Kidney capillary endothelial cell (primary cell): ENCODE results near the gene DMWD.
"Not testable (repeated sequence)": the region's sequence is repeated elsewhere in the genome, so short reads cannot be mapped to it uniquely, and the experiment has no call there.

Experiments used
- DNase-seq: peaks from one replicate; pipeline ENCODE4 v3.0.0-alpha.2; 2018; ENCODE audit warnings: low spot score

The DMWD gene

DNA sequence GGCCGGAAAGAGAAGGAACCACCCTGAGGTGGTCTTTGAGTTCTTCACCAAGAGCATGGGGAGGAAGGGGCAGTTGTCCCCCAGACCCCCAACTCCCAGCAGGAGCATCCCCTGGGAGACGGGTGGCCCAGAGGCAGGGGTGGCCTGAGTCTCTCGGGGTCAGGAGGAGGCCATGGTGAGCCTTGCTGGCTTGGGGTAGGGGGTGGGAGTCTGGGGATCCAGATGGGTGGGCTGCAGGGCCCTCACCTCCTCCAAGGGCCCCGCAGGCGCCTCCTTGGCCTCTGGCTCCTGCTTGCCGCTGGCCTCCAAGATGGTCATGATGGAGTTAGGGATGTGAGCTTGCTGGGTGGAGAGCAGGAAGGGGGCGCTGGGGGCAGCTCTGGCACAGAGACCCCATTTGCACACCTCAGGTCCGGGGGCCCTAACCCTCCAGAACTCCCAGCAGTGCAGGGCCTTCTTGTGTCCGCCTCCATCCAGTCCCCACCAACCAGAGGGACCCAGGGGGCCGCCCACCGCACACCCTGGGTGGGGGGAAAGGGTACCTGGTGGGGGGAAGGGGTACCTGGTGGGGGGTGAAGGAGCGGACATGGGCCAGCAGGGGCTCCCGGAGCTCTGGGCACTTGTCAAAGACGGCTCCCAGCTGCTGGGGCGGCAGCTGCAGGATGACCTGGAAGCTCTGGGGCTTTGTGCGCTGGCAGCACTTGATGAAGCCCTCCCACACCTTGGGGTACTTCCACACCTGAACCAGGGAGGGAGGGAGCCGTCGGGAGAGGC, 23.8 kb upstream of the DMWD start:
- DNase-seq: no peak

DNA sequence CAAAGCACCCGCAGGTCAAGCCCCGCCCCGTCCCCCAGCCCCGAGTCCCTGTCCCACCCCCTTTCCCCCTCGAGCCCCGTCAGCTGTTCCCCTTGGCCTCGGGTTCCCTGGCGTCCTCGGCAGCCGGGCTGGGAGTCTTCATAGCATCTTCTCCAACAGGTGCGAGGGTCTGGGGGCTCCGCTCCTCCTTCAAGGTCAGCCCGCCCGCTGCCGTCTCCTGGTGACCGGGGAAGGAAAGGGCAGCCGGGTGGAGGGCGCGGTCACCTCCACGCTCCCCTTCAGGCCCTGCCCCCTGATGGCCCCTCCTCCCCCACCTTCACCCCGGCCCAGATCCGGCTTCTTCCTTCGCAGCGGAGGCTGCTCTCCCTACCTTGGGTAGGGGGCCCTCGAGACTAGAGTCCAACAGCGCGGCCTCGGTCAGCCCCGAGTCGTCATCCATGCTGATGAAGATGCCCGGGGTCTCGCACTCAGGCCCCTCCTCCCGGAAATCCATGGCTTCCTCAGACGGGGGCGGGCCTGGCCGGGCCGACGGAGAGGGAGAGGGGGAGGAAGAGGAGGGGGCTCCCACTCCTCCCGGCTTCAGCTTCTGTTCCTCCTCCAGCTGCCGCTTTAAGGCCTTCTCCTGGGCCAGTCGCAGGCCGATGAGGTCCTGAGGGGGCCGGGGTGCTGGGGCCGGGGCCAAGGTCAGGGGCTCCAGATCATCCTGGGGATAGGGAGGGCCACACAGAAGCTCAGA, 23.0 kb upstream of the DMWD start:
- no peak for DNase-seq

DNA sequence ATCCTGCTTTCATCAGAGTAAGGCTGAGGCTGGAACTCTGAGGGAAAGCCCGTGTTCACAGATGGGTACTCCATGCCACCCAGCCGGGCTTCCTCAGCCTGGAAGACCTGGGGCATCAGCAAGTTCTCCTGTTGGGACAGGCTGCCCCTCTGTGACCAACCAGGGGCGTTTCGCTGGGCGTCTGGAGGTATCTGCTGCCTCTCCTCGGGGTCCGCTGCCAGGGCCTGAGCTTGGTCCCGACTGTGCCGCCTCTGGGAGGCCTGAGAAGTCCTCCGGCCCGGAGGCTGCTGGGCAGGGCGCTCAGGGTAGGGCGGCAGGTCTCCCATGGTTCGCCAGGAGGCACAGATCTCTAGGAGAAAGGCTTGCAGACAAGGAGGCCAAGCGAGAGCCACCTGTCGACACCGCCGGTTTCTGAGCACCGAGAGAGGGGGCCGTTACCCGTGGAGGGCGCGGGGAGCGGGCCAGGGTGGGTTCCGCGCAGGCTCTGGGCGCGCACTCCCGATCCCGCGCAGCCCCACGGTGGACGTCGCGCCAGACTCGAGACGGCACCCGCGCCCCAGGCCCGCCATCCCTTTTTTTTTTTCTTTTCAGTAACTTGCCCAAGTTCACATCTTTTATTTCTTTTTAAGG, 22.3 kb upstream of the DMWD start, which contains the start of gene RSPH6A:
Gene RSPH6A (minus strand): TSS at position 458 of the 630 bp plus-strand sequence. CDS start 132 bp downstream, at position 326.
- DNase-seq: no peak

DNA sequence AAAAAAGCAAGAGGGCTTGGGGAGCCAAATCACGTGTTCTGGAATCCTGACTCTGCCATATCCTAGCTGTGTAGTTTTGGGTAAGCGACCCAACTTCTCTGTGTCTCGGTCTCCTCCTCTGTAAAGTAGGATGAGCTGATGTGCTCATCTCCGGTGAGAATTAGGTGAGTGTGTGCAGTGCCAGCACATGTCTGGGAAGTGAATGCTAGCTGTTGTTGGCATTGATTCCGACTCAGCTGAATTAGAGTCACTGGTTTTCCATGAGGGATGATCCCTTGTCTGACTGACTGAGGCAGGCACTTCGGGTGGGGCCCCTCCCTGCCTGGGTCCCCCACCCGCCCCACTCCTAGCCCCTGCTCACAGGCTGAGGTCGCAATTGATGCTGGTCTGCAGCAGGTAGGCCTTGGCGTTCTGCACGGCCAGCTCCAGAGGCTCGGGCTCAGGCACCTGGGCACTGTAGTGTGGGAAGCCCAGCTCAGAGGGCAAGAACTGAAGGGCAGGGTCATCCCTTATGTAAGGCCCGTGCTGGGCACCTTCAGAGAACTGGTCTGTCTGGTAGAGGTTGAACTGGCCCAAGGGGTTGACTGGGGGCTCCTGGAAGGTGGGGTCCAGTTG, 21.6 kb upstream of the DMWD start:
- DNase-seq: no peak

DNA sequence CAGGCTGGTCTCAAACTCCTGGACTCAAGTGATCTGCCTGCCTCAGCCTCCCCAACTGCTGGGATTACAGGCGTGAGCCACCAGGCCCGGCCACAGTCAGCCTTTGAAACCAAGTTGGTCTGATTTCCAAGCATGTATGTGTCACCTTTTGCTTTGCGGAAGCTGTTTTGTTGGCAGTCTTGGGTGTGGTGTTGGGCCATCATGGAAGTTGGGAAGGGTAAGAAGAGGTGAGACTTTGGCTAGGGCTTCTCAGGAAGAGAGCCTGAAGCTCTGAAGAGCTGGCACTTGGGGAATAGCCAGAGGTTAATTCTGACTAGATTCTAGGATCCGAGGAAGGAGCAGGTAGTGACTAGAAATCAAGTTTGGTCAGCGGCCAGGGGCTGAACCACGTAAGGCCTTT, 19.7 kb upstream of the DMWD start:
- DNase-seq: no peak

DNA sequence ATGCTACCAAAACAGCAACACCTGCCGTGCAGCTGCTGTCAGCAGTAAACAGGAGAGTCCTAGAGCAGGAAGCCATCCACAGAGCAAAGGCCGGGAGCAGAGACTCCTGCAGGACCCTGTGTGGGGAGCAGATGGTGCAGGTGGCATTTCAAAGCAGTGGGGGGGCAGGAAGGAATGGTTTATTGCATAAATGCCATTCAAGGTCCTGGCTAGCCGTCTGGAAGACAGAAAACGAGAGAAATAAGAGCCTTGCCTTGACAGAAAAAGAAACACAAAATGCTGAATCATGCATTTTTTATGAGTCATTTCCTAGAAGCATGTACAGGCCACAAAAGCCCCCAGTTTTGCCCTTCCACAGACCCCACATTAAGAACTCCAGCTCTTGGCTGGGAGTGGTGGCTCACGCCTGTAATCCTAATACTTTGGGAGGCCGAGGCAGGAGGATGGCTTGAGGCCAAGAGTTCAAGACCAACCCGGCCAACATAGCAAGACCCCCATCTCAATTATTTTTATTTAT, 17.1 kb upstream of the DMWD start:
- peak; percentile 73 for DNase-seq

DNA sequence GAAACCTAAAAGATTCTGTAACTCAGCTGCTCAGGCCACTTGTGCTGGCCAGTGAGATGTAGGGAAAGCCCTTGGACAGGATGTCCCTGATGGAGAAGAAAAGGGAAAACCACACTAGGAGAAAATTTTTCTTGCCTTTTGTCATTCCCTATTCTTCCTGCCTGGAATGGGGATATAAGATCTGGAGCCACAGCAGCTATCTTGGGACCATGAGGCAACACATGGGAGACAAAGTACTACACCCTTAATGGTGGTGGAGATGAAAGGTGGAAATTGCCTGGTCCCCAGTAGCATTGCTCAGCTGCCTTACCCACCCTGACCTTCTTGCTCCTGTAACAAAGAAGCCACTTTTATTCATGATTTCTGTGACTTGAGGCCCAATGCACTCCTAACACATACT, 13.1 kb upstream of the DMWD start:
- DNase-seq: no peak

DNA sequence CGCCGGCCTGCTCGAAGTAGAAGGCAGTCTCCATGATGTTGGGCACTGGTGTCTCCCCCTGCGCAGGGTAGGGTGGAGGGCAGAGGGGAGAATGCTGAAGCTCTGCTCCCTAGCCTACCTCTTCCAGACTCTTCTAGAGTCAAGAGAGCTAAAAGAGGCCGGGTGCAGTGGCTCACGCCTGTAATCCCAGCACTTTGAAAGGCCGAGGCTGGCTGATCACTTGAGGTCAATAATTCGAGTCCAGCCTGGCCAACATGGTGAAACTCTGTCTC, 12.2 kb upstream of the DMWD start:
- no peak for DNase-seq

DNA sequence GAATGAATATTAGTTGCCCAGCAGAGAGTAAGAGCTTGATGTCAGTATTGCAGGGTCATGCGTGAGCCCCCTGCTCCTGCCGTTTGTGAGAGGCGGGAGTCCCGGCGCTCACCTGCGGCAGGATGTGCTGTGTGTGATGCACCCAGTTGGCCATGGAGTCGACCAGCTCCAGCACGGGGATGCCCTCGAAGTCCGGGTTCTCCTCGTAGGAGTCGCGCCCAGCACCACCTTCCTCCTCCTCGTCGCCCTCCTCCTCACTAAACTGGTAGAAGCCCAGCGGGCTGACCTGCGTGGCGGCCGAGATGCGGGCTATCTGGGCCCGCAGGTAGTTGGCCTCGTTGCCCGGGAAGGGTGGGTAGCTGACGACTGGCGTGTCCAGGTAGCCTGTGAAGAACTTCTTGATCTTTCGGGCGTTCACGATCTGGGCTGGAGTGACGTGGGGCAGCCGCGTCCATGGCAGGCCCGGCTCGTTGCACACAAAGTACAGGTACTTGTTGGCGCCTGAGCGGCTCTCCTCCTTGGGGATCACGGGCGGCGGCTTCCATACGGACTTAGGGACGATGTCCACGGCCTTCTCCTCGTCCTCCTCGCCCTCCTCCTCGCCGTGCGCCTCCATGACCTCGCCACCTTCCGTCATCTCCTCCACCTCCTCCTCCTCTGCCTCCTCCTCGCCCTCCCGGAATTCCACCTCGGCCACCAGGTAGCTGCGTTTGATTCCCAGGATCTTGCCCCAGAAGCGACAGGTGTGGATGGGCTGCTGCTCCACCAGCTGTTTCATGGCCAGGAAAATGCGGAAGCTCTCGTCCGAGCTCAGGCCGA, 11.7 kb upstream of the DMWD start:
- DNase-seq: no peak

DNA sequence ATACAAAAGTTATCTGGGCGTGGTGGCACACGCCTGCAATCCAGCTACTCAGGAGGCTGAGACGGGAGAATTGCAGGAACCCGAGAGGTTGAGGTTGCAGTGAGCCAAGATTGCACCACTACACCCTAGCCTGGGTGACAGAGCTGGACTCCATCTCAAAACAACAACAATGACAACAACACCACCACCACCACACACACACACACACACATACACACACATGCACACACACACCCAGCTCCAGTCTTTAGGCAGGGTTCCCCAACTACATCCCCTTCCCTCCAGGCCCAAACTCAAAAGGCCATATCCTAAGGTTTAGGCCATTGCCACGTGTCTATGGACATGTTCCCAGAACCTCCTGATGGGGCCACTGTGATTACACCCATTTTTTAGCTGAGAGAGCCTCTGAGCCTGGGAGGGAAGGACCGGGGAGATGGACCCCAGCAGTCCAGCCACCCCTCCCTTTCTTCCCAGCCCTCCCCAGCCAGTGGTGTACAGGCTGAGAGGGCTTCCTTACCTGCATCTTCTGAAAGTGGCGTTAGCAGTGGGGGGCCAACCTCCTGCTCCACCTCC, 9.0 kb upstream of the DMWD start:
- no peak for DNase-seq

DNA sequence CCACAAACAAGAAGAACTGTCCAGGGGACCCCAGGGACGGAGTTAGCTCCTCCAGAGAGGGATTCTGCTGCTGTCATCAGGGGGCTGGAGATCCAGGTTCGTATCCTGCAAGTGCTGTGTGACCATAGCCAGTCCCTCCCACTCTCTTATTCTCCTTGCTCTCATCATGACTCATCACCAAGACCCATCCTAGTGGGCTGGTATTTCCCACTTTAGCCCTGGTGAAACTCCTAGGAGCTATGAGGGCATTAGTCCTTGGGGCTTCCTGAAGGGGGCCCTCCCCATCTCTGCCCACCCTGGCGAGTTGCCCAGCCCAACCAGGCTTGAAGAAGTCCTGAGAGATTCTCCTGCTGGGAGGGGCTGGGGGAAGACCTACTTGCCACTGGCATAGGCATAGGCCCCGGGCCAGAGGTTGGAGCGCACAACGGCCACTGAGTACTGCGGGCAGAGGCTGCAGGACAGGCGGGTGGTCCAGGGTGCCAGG, 7.5 kb upstream of the DMWD start:
- no peak for DNase-seq

DNA sequence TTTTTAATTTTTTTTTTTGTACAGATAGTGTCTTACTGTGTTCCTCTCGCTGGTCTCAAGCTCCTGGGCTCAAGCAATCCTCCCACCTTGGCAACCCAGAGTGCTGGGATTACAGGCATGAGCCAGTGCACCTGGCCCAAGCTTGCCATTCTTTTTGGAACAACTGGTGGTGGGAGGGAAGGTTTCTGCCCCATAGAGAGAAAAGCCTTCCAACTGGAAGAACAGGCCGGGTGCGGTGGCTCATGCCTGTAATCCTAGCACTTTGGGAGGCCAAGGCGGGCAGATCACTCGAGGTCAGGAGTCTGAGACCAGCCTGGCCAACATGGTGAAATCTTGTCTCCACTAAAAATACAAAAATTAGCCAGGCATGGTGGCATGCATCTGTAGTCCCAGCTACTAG, 6.9 kb upstream of the DMWD start:
- not testable (repeated sequence) for DNase-seq

DNA sequence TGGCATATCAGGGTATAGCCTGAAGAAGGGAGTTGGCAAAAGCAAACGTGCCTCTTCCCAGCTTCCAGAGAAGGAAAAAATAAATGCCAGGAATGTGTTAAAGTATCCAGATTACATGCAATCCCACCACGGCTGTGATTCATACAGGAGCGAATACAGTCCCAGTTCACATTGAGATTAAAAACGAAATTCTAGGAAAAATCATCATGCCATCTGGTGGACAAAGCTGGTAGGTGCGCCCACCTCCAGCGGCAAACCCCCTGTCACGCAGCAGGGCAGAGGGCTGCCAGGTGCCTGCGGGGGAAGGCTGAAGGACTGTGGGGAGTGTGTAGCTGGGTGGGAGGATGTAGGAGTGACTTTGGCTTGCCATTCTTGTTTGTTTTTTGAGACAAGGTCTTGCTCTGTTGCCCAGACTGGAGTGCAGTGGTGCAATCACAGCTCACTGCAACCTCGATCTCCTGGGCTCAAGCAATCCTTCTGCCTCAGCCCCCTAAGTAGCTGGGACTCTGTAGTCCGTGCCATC, 6.4 kb upstream of the DMWD start:
- DNase-seq: peak; percentile 81

DNA sequence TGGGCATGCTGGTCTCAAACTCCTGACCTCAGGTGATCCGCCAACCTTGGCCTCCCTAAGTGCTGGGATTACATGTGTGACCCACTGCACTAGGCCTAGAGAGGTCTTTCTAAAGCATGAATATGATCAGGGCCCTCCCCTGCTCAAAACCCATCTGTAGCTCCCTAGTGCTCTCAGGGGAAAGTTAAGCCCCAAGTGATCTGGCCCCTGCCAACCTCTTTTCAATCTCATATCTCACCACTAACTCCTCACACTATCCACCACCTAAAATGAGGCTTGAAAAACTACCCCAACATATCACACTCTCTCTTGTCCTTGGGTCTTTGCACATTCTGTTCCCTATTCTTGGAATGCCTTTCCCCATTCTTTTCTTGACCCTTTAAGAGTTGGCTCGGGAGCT, 2.0 kb upstream of the DMWD start:
- no peak for DNase-seq

DNA sequence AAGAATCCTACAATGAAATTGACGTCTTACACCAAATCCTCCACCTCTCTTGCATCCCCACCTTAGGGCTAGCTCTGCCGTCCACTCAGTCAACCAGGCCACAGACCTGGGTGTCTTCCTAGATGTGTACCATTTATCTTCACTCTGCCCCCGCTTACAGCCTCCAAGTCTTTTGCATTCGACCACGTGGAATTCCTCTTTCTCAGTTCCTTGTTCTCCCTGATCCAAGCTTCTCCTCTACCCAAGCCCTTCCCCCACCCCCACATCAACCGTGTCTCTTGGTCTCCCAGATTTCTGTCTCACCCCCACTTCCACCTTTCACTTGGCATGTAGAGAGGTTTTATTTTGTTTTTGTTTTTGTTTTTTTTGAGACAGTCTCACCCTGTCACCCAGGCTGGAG, 1.2 kb upstream of the DMWD start:
- DNase-seq: no peak

DNA sequence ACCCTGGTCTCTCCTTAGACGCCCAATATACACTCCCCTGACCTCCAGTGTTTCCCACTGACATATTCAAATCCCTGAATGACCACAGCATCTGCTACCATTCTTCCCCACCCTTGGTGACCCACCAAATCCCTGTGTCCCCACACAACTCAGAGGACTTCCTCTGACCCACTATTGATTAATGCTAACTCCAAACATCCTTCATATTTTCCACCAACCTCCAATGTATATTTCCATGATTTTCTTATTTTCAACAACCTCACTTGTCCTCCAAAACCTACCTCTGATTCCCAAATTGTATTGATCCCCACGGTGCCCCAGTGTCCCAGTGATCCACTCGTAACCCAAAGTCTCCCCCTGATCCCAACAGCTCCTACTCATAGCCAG, 526 bp upstream of the DMWD start:
- no peak for DNase-seq

DNA sequence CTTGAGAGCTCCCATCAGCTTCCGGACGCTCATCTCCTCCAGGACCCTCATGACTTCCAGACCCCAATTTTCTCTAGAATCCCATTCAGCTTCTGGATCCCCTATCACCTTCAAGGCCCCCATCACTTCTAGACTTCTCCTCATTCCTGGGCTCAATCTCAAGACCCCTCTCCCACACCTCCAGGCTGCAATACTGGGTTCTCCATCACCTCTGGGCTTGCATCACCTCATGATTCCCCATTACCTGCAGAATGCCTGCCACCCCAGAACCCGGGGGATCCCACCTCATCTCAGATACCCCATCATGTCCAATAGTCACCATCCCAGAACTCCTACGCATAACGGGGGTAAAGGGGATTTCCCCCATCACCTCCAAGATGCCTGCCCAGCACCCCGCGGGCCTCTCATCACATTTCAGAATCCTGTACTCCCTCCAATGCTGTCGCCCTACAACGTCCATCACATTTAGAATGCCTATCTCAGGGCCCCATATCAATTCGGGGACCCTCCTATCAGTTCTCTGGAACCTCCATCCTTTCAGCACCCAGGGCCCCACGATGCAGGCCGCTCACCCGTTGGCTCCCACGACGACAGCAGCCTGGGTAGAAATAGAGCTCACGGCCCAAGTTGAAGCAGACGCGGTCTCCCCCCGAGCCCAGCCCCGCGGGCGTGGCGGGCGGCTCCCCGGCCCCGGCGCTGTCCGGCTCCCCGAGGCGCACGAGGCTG, 738 bp downstream of the DMWD start:
- DNase-seq: no peak

DNA sequence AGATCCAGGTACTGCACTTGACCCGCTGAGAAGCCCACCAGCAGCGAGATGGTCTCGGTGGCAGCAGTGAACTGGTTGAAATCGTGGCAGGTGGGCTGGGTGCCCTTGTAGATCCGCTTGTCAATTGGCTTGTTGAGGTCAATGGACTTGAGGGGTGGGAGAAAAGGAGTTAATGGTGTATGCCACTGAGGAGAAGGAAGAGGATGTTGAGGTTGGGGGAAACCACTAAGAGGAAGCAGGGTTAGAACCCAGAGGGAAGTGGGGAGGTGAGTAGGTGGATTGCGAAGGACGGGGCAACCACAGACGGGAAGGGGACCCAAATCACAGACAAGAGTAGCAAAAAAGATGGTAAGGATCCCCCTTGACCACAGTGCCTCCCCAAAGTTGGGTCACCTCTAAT, 1.7 kb downstream of the DMWD start:
- DNase-seq: no peak

DNA sequence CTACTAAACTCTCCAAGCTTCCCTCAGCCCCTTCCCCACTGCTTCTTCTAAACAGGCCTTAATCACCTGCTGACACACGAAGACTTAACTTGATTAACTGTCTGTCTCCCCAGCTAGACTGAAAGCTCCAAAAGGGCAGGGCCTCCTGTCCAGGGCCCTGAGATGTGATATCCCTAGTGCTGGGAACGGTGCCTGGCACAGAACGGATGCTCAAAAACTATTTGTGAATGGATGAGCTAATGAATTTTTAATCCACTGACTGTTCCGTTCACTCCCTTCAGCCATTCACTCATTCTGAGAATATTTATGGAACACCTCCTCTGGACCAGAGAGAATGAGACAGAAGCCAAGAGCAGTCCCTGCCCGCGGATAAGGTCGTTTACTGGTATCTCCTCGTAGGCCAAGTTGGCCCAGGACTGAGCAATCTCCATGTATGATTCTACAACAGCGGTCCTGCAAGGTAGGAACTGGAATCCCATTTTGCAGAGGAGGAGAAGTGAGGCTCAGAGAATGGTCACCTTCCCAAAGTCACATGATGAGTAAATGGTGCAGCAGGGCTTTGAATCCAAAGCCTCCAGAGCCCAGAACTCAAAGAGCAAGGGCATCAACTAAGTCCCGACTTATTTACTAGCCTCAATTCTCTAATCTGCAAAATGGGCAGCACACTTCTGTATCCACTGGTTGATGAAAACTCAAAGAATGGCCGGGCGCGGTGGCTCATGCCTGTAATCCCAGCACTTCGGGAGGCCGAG, 3.4 kb downstream of the DMWD start:
- no peak for DNase-seq

DNA sequence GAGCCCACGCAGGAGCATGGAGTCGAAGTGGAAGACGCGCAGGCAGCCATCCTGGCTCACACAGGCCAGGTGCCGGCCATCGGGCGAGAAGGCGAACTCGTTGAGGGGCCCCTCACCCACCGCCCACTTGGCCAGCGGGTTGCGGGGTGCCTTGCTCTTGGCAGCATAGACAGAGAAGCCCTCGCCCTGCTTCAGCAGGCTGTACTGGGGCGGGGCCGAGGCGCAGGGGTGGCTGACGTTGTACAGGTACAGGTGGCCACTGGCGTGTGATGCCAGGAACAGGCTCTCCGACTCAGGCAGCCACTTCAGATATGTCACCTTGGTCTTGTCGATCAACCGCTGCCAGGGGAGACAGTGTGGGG, 6.1 kb downstream of the DMWD start:
- no peak for DNase-seq
